ENCODE measurements around the gene NRDC. TPM values are rescaled to one million over a fixed set of nuclear protein-coding genes. Genes with fewer than 3 reads are reported as not detected.

The NRDC gene
- total RNA-seq, 3 donors from 2014 or later, result 83.3 to 119 (median 91.4) TPM

DNA sequence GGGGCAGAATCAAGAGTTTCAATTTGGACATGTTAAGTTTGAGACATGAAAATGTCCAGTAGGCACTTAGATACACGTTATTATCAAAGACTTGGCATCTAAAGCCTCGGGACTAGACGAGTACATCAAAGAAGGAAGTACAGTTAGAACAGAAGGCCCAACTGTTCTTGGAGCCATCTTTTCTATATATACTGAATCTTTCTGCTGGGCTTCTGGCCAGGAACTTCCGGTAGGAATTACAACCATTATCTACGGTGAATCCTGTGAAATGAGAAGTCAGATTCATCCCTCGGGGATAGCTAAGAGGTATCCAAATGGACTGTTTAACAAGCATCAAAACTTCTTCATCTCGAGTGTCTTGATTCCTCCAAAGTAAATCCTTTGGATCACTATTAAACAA is 34.4 kb upstream of the NRDC start:
- no peaks in the 10 kb centered on the region for H3K4me1 ChIP-seq (ENCODE audit: low read depth)
- intact Hi-C loops (cut with DNase I, micrococcal nuclease), result no loop called here
- no peak for ATAC-seq
- H3K36me3 ChIP-seq (ENCODE audit: low read depth), result no peaks in the 10 kb centered on the region
- H3K4me3 ChIP-seq, result no peak overlapping the region
- no peaks in the 10 kb centered on the region for H3K9me3 ChIP-seq
- DNase-seq, result no peak
- TF ChIP-seq, protein P1, sequence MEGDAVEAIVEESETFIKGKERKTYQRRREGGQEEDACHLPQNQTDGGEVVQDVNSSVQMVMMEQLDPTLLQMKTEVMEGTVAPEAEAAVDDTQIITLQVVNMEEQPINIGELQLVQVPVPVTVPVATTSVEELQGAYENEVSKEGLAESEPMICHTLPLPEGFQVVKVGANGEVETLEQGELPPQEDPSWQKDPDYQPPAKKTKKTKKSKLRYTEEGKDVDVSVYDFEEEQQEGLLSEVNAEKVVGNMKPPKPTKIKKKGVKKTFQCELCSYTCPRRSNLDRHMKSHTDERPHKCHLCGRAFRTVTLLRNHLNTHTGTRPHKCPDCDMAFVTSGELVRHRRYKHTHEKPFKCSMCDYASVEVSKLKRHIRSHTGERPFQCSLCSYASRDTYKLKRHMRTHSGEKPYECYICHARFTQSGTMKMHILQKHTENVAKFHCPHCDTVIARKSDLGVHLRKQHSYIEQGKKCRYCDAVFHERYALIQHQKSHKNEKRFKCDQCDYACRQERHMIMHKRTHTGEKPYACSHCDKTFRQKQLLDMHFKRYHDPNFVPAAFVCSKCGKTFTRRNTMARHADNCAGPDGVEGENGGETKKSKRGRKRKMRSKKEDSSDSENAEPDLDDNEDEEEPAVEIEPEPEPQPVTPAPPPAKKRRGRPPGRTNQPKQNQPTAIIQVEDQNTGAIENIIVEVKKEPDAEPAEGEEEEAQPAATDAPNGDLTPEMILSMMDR (IDR thresholded peaks at IDR 0.05), result no peak

GRCh38 chr1:51910221-51911000 is 31.9 kb upstream of the NRDC start:
- Histone ChIP-seq H3K4me1 (ENCODE audit: low read depth) (no peaks in the 10 kb centered on the region), H3K36me3 (ENCODE audit: low read depth) (no peaks in the 10 kb centered on the region), H3K9me3 (no peaks in the 10 kb centered on the region), H3K4me3 (no peak overlapping the region)
- TF ChIP-seq, protein P1 (IDR thresholded peaks at IDR 0.05), result no peak
- ATAC-seq, result no peak
- intact Hi-C loops (cut with DNase I, micrococcal nuclease), result no loop called here
- no peak for DNase-seq

DNA sequence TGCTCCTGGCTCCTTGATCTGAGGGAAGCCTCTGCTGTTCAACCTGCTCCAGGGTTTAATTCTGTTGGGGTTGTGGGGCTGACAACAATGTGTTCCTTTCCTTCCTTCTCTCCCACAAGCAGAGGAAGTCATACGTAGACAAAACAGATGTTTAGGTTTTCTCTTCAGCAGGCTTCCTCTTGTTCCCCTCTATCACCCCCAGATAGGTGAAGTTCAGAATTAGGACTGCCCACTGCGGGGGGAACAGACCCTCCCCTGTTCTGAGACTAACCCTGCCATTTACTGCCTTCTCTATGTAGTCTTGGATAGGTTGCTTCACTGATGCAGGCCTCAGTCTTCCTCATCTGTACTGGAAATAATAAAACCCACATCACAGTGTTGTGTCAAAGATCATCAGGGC is 30.0 kb upstream of the NRDC start:
- intact Hi-C loops (cut with DNase I, micrococcal nuclease), result no loop called here
- H3K36me3 ChIP-seq (ENCODE audit: low read depth), result no peaks in the 10 kb centered on the region
- H3K9me3 ChIP-seq, result no peaks in the 10 kb centered on the region
- DNase-seq (no peak), ATAC-seq (no peak)
- H3K4me3 ChIP-seq, result no peak overlapping the region
- TF ChIP-seq, protein P1 (IDR thresholded peaks at IDR 0.05), result no peak
- H3K4me1 ChIP-seq (ENCODE audit: low read depth), result no peaks in the 10 kb centered on the region

DNA sequence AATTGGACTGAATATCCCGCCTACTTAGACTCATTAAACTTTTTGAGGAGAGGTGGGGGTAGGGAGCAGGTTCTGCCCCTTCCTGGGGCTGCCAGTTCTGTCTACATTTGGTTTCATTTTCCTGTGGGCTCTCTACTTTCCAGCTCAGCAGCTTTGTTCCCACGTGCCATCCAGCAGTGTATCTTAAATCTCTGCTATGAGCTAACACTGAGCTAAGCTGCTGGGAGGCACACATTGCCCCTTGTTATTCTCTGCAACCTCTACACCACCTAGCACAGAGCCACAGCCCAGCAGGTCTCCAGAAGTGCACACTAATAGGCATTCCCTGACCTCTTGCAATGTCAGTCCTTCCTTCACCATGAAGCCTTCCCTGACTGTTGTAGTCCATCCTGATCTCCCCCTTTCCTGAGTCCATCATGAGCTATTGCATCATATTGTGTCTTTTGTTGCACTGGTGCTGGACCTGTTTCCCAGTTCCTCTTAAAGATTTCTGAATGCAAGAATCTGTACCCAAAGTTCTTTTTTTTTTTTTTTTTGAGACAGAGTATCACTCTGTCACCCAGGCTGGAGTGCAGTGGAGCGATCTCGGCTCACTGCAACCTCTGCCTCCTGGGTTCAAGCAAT is 28.7 kb upstream of the NRDC start:
- intact Hi-C loops (cut with DNase I, micrococcal nuclease), result no loop called here
- Histone ChIP-seq H3K9me3 (no peaks in the 10 kb centered on the region), H3K36me3 (ENCODE audit: low read depth) (no peaks in the 10 kb centered on the region), H3K4me3 (no peak overlapping the region), H3K4me1 (ENCODE audit: low read depth) (no peaks in the 10 kb centered on the region)
- no peak for DNase-seq
- no peak for ATAC-seq
- TF ChIP-seq, protein P1 (IDR thresholded peaks at IDR 0.05), result no peak

- intact Hi-C loops (cut with DNase I, micrococcal nuclease), result no loop called here
- TF ChIP-seq, protein P1 (IDR thresholded peaks at IDR 0.05), result no peak
- ATAC-seq (no peak), DNase-seq (no peak)
- no peak overlapping the region for H3K4me3 ChIP-seq
- H3K4me1 ChIP-seq (ENCODE audit: low read depth), result no peaks in the 10 kb centered on the region
- H3K9me3 ChIP-seq, result no peaks in the 10 kb centered on the region
- no peaks in the 10 kb centered on the region for H3K36me3 ChIP-seq (ENCODE audit: low read depth)
Measured at GRCh38 chr1:51906306-51907078, 28.0 kb upstream of the NRDC start.

Measured in mucosa of descending colon (tissue), 3 donors.